ENCODE results near the gene GABARAPL2.

The GABARAPL2 gene

DNA sequence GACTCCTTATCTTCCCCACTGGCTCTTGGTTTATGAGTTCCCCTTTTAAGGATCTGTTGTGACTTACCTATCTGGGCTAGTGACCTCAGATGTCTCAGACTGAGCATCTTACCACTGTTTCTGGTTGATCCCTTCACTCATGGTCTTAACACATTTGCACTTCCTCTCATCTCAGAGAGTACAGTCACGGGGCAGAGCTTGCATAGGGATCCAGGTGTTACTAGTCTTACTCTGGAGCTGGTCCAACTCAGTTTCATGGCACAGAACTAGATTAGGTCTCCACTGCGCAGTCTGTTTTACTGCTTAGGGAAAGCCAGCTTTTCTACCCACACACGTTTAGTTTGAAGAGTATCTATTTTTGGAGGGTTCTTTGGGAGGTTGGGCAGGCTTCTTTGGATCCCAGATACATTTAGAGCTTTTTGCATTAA lies 10.2 kb downstream of the GABARAPL2 start (continued):
- TF ChIP-seq ZNF747 (tag by site-specific recombination; IDR thresholded peaks at IDR 0.05) (no peak), ZIC2 (tag by site-specific recombination; IDR thresholded peaks at IDR 0.05) (no peak)

DNA sequence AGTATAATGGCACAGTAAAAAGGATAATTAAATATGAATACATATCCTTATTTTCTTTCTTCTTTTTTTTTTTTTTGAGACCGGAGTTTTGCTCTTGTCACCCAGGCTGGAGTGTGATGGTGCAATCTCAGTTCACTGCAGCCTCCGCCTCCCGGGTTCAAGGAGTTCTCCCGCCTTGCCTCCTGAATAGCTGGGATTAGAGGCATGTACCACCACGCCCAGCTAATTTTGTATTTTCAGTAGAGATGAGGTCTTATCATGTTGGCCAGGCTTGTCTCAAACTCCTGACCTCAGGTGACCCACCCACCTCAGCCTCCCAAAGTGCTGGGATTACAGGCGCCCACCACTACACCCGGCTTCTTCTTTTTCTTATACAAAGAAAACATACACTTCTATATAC lies 12.0 kb downstream of the GABARAPL2 start:
- no peak overlapping the region for H3K27ac ChIP-seq (ENCODE audit: extremely low read depth, low read depth, low read length)
- POLR2A ChIA-PET: no interaction called here
- CTCF ChIA-PET: interaction anchor here (0.7 to 1.1 kb wide), 2 partner anchors 45 to 71 kb away, joined by 3 read pairs; partner anchors contain the start of gene ADAT1
- H3K36me3 ChIP-seq (ENCODE audit: control insufficient read depth in 2 of 2, insufficient read depth in 1 of 2, low read length in 2 of 2): peaks cover 20 to 67% of the 10 kb centered on the region in 2 experiments
- H3K9me3 ChIP-seq (ENCODE audit: control insufficient read depth, insufficient read depth, low read depth, low read length): no peaks in the 10 kb centered on the region
- H3K4me1 ChIP-seq (ENCODE audit: control insufficient read depth, insufficient read depth, low read length): no peaks in the 10 kb centered on the region
- no peak overlapping the region for H3K4me3 ChIP-seq (ENCODE audit: low read depth, low read length)
- TF ChIP-seq ZBTB11 (tag by site-specific recombination; conservative IDR thresholded peaks at IDR 0.05; ENCODE audit: low read depth) (no peak), ZNF354C (tag by site-specific recombination; IDR thresholded peaks at IDR 0.05; ENCODE audit: borderline replicate concordance, low read depth) (no peak), PRDM2 (tag by site-specific recombination; IDR thresholded peaks at IDR 0.05; ENCODE audit: borderline replicate concordance) (no peak), GFI1B (tag by site-specific recombination; IDR thresholded peaks at IDR 0.05) (no peak), ZBTB20 (tag by site-specific recombination; IDR thresholded peaks at IDR 0.05) (no peak), ZNF280D (tag by site-specific recombination; IDR thresholded peaks at IDR 0.05) (no peak), MYNN (tag by site-specific recombination; IDR thresholded peaks at IDR 0.05; ENCODE audit: borderline replicate concordance) (no peak), ZNF626 (tag by site-specific recombination; IDR thresholded peaks at IDR 0.05) (no peak), SCRT2 (tag by site-specific recombination; IDR thresholded peaks at IDR 0.05) (no peak), ZNF624 (tag by site-specific recombination; IDR thresholded peaks at IDR 0.05) (no peak), ZNF704 (tag by site-specific recombination; IDR thresholded peaks at IDR 0.05) (no peak), ZNF416 (tag by site-specific recombination; IDR thresholded peaks at IDR 0.05) (no peak), OSR2 (tag by site-specific recombination; IDR thresholded peaks at IDR 0.05) (no peak), ZBTB48 (tag by site-specific recombination; IDR thresholded peaks at IDR 0.05) (no peak)
- TF ChIP-seq, protein P1, sequence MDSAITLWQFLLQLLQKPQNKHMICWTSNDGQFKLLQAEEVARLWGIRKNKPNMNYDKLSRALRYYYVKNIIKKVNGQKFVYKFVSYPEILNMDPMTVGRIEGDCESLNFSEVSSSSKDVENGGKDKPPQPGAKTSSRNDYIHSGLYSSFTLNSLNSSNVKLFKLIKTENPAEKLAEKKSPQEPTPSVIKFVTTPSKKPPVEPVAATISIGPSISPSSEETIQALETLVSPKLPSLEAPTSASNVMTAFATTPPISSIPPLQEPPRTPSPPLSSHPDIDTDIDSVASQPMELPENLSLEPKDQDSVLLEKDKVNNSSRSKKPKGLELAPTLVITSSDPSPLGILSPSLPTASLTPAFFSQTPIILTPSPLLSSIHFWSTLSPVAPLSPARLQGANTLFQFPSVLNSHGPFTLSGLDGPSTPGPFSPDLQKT (IDR thresholded peaks at IDR 0.05; ENCODE audit: borderline replicate concordance, low read depth, low read length): no peak
- TF ChIP-seq, protein P2, sequence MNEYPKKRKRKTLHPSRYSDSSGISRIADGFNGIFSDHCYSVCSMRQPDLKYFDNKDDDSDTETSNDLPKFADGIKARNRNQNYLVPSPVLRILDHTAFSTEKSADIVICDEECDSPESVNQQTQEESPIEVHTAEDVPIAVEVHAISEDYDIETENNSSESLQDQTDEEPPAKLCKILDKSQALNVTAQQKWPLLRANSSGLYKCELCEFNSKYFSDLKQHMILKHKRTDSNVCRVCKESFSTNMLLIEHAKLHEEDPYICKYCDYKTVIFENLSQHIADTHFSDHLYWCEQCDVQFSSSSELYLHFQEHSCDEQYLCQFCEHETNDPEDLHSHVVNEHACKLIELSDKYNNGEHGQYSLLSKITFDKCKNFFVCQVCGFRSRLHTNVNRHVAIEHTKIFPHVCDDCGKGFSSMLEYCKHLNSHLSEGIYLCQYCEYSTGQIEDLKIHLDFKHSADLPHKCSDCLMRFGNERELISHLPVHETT (tag by site-specific recombination; IDR thresholded peaks at IDR 0.05): no peak

All from HEK293 (cell line).